ENCODE data around the gene MAPK10.

Gene MAPK10

GRCh38 chr4:86329431-86329830 is 30.4 kb downstream of the MAPK10 start:
- TF ChIP-seq CTCF (IDR thresholded peaks at IDR 0.05; ENCODE audit: low read depth, low read length) = no peak

DNA sequence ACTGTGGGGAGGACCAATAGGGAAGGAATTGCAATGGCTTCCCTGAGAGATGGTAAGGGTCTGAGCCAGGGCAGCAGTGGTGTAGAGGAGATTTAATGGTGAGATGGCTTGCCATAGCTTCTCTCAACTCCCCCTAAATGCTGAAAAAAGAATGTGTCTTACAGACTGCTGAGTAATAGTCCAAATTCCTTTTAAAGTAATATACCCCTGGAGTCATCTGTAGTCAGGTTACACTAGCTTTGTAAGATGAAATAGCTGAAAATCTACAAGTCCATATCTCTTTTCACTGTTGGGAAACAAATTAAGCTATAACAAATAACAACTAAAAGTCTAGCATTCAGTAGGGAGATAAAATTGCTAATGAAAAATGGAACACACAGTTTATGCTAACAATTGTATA is 33.5 kb downstream of the MAPK10 start:
- H3K4me3 ChIP-seq (ENCODE audit: low read depth, low read length) = no peak overlapping the region
- no peak for TF ChIP-seq CTCF (IDR thresholded peaks at IDR 0.05; ENCODE audit: low read depth, low read length)

More at GRCh38 chr4:86329431-86329830, 30.4 kb downstream of the MAPK10 start:
- H3K4me3 ChIP-seq (ENCODE audit: low read depth, low read length) = no peak overlapping the region

DNA sequence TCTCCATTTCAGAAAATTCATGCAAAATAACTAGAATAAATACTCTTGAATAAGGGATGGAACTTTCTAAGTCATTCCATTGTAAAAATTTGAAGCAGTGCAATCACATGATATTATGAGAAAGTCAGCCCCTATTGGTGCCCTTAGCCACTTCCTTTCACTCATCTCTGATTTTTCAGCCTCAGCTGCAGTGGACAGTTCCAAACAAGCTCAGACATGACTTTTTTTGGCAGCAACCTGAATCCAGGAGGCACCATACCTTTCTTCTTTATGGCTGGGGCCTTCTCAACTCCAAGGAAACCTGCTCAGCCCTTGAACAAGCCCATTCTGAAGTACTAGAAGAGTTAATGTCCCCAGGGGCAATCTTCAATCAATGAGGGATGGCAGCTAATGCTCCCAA is 40.5 kb downstream of the MAPK10 start:
- no peak overlapping the region for H3K4me3 ChIP-seq (ENCODE audit: low read depth, low read length)
- no peak for TF ChIP-seq CTCF (IDR thresholded peaks at IDR 0.05; ENCODE audit: low read depth, low read length)

DNA sequence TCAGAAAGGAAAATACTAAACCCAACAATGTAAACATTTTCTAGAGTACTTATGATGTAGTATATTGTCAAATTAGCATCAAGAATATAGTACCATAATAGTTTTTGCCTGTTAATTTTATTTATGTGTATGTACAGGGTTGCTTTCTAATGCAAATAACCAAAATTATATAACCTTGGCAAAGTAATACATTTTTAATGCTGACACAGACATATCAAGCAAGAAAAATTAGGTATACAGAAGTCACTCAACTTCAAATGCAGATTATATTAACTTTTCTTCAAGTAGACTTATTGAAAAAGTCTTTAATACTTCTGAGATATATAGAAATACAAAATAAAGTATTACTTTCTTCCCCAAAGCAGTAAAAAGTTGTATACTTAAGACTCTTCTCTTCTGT is 44.3 kb downstream of the MAPK10 start:
- no peak overlapping the region for H3K4me3 ChIP-seq (ENCODE audit: low read depth, low read length)
- TF ChIP-seq CTCF (IDR thresholded peaks at IDR 0.05; ENCODE audit: low read depth, low read length) = no peak

GRCh38 chr4:86313656-86314055 is 46.2 kb downstream of the MAPK10 start:
- H3K4me3 ChIP-seq (ENCODE audit: low read depth, low read length) = no peak overlapping the region
- no peak for TF ChIP-seq CTCF (IDR thresholded peaks at IDR 0.05; ENCODE audit: low read depth, low read length)

GRCh38 chr4:86307432-86307831 is 52.4 kb downstream of the MAPK10 start:
- H3K4me3 ChIP-seq (ENCODE audit: low read depth, low read length) = no peak overlapping the region
- TF ChIP-seq CTCF (IDR thresholded peaks at IDR 0.05; ENCODE audit: low read depth, low read length) = no peak

DNA sequence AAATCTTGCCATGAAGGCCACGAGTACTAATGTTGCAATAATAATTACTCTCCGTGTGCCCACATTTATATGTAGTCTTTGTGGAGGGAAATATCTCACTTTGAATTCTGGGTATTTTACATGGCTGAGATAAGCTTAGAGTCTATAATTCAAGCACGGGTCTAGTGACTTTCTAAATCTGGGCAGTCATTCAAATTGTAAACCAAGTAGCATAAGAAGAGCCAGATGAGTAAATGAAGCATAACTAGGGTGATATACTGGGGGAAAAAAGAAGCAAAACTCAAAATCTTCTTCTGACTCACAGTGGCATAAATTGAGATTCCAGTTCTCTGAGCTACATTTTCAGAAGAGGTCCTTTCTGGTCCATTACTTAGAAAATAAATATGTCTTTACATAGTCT is 53.0 kb downstream of the MAPK10 start:
- no peak overlapping the region for H3K4me3 ChIP-seq (ENCODE audit: low read depth, low read length)
- TF ChIP-seq CTCF (IDR thresholded peaks at IDR 0.05; ENCODE audit: low read depth, low read length) = no peak
